SU-DHL-6 (cell line): Measurements from ENCODE around the gene FAXDC2.

ENCODE experiments used
- H2AFZ ChIP-seq: fragments of 200-600 bp; sonication (generic); 2 replicates; pipeline ENCODE4 v1.6.1; 2014; ENCODE audit warnings: low read depth, mild to moderate bottlenecking, moderate library complexity, mixed read lengths, antibody characterized with exemption, low read length; ENCODE audit not compliant: severe bottlenecking
- H3F3A ChIP-seq: fragments of 200-600 bp; shearing (Covaris generic); 2 replicates; pipeline ENCODE4 v1.6.0; 2016; ENCODE audit warnings: antibody characterized with exemption, mild to moderate bottlenecking; ENCODE audit not compliant: insufficient read depth
- H3K27ac ChIP-seq: fragments of 200-600 bp; sonication (generic); 2 replicates; pipeline ENCODE4 v1.5.1; 2016; ENCODE audit warnings: low read depth, mild to moderate bottlenecking, low read length, moderate library complexity, mixed read lengths
- H3K27me3 ChIP-seq: fragments of 200-600 bp; sonication (generic), shearing (Covaris generic); 2 replicates; pipeline ENCODE4 v1.6.0; 2014; ENCODE audit warnings: mild to moderate bottlenecking, low read length
- H3K36me3 ChIP-seq: fragments of 200-600 bp; sonication (generic); 2 replicates; pipeline ENCODE4 v1.6.1; 2014; ENCODE audit warnings: mild to moderate bottlenecking, low read length, mixed read lengths
- H3K4me2 ChIP-seq: fragments of 300-600, 200-600 bp; shearing (Covaris generic), sonication (generic); 2 replicates; pipeline ENCODE4 v1.6.0; 2014; ENCODE audit warnings: low read length, low read depth, mild to moderate bottlenecking; ENCODE audit not compliant: poor library complexity, severe bottlenecking
- H3K4me3 ChIP-seq: fragments of 200-600 bp; sonication (generic); 2 replicates; pipeline ENCODE4 v1.5.1; 2014; ENCODE audit warnings: antibody characterized with exemption, low read length, mild to moderate bottlenecking, mixed read lengths; ENCODE audit not compliant: insufficient read depth, poor library complexity, severe bottlenecking
- H3K79me2 ChIP-seq: fragments of 200-600 bp; sonication (generic); 2 replicates; pipeline ENCODE4 v1.6.1; 2014; ENCODE audit warnings: mild to moderate bottlenecking, low read length, moderate library complexity; ENCODE audit not compliant: insufficient read depth
- H3K9ac ChIP-seq: fragments of 200-600 bp; sonication (generic); 2 replicates; pipeline ENCODE4 v1.7.0; 2014; ENCODE audit warnings: mild to moderate bottlenecking, low read length
- H3K9me2 ChIP-seq: fragments of 200-600 bp; sonication (generic); replicated peaks from 2 replicates; pipeline ENCODE4 v1.6.1; 2014; ENCODE audit warnings: low read length; ENCODE audit not compliant: insufficient read depth
- H3K9me3 ChIP-seq: fragments of 200-600 bp; sonication (generic); 2 replicates; pipeline ENCODE4 v1.6.1; 2014; ENCODE audit warnings: low read length, mixed read lengths; ENCODE audit not compliant: insufficient read depth
- H4K20me1 ChIP-seq: fragments of 200-600 bp; sonication (generic); 2 replicates; pipeline ENCODE4 v1.6.1; 2014; ENCODE audit warnings: low read depth, mild to moderate bottlenecking, antibody characterized with exemption, low read length, moderate library complexity, mixed read lengths
- EZH2phosphoT487 ChIP-seq: fragments of 200-600 bp; sonication (generic), shearing (Covaris generic); conservative IDR thresholded peaks from 2 replicates; pipeline ENCODE4 v1.6.1; 2018; ENCODE audit warnings: mild to moderate bottlenecking, antibody characterized with exemption, low read length, moderate library complexity, mixed read lengths
- TF ChIP-seq, protein P1 (sequence below): fragments of 200-600 bp; sonication (generic); IDR thresholded peaks from one replicate; pipeline ENCODE4 v1.5.1; 2017; ENCODE audit warnings: antibody characterized with exemption, mild to moderate bottlenecking, low read length, moderate library complexity; ENCODE audit not compliant: insufficient read depth, poor library complexity, severe bottlenecking

Gene FAXDC2

DNA sequence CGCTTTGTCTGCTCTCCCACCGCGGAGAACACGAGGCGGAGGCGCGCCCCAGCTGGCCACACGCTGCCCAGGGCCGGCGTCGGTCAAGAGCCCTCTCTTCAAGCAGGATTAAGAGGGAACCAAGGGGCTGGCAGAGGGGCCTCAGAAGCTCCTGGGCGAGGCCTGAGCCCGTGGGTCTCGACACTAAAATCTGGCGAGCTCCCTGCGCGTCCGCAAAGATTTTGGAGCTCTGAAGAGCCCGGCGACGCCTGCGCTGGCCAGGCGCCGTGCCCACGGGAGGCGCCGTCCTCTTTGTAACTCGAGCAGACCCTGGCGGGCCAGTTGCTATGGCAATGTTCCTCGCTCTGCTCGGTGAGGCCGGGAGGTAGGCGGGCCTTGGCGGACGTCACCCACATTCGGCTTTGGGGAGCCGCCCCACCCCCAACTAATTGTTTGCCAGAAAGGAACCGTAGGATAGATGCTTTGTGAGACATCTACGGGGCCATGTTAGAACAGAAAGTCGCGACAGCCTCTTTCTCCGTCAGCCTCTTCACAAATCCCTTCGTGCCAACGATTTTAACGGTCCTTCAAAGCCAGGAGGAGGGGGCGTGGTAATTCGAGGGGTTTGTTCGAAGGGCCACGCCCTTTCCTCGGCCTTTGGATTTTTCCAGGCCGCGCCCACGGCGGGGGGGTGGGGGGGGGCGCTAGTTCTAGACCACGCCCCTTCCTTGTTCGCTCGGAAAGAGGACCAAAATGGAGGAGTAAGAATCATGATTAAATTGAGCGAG, 7.3 kb upstream of the FAXDC2 start:
- peak overlapping the region; percentile 87 for H3K27ac ChIP-seq
- H3K4me3 ChIP-seq: peak overlapping the region; percentile 99
- H3K36me3 ChIP-seq: no peaks in the 10 kb centered on the region
- no peaks in the 10 kb centered on the region for H3K9me3 ChIP-seq
- TF ChIP-seq, protein P1, sequence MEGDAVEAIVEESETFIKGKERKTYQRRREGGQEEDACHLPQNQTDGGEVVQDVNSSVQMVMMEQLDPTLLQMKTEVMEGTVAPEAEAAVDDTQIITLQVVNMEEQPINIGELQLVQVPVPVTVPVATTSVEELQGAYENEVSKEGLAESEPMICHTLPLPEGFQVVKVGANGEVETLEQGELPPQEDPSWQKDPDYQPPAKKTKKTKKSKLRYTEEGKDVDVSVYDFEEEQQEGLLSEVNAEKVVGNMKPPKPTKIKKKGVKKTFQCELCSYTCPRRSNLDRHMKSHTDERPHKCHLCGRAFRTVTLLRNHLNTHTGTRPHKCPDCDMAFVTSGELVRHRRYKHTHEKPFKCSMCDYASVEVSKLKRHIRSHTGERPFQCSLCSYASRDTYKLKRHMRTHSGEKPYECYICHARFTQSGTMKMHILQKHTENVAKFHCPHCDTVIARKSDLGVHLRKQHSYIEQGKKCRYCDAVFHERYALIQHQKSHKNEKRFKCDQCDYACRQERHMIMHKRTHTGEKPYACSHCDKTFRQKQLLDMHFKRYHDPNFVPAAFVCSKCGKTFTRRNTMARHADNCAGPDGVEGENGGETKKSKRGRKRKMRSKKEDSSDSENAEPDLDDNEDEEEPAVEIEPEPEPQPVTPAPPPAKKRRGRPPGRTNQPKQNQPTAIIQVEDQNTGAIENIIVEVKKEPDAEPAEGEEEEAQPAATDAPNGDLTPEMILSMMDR: no peak
- no peak for TF ChIP-seq EZH2phosphoT487
- H3K79me2 ChIP-seq: peaks cover 42% of the 10 kb centered on the region
- peak overlapping the region; percentile 87 for H2AFZ ChIP-seq
- H3F3A ChIP-seq: peaks cover 10% of the 10 kb centered on the region; the same call in 1 of the 2 replicates
- peak overlapping the region; percentile 74 for H3K9ac ChIP-seq
- peak overlapping the region; percentile 84 for H3K4me2 ChIP-seq
- H4K20me1 ChIP-seq: peaks cover 15% of the 10 kb centered on the region
- no peaks in the 10 kb centered on the region for H3K9me2 ChIP-seq
- H3K27me3 ChIP-seq: no peaks in the 10 kb centered on the region

DNA sequence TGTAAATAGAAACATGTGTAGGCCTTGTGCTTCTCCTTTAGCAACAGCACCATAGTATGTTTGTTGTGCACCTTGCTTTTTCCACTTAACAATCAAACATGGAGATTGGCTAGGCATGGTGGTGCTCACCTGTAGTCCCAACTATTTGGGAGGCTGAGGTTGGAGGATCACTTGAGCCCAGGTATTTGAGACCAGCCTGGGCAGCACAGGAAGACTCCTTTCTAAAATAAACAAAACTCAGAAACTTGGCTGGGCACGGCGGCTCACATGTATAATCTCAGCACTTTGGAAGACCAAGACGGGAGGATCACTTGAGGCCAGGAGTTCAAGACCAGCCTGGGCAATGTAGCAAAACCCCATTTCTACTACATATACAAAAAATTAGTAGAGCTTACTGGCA, 948 bp upstream of the FAXDC2 start:
- Histone ChIP-seq H4K20me1 (no peaks in the 10 kb centered on the region), H3K27me3 (no peaks in the 10 kb centered on the region), H3K4me2 (no peak overlapping the region), H3K36me3 (no peaks in the 10 kb centered on the region), H3F3A (no peaks in the 10 kb centered on the region), H3K27ac (no peak overlapping the region), H3K9me2 (no peaks in the 10 kb centered on the region), H3K79me2 (no peaks in the 10 kb centered on the region), H3K9me3 (no peaks in the 10 kb centered on the region), H2AFZ (no peak overlapping the region), H3K9ac (no peak overlapping the region), H3K4me3 (no peak overlapping the region)
- TF ChIP-seq, protein P1: no peak
- TF ChIP-seq EZH2phosphoT487: no peak

DNA sequence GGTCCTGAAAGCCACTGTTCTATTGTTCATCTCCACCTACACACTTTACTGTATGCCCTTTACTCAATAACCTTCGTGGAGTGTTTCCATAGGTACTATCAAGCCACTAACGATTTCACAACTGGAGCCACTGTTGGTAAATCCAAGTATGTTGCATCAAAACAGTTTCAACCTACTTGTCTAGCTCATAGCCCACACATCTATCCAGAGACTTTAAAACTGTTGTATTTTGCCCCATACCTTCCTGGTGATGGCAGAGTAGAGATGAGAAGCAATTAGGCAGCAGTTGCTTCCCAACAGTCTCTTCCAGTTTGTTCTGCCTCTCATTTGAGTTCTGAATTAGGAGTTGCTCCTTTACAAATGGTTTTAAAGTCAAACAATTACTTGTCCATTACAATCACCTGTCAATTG, 607 bp downstream of the FAXDC2 start:
- no peaks in the 10 kb centered on the region for H3K36me3 ChIP-seq
- no peak overlapping the region for H3K27ac ChIP-seq
- H4K20me1 ChIP-seq: no peaks in the 10 kb centered on the region
- H3K4me3 ChIP-seq: no peak overlapping the region
- no peak overlapping the region for H3K4me2 ChIP-seq
- no peaks in the 10 kb centered on the region for H3K9me3 ChIP-seq
- H3F3A ChIP-seq: no peaks in the 10 kb centered on the region
- no peak overlapping the region for H3K9ac ChIP-seq
- no peaks in the 10 kb centered on the region for H3K9me2 ChIP-seq
- no peaks in the 10 kb centered on the region for H3K79me2 ChIP-seq
- TF ChIP-seq, protein P1: no peak
- H2AFZ ChIP-seq: no peak overlapping the region
- H3K27me3 ChIP-seq: no peaks in the 10 kb centered on the region
